Right forelimb (tissue), 1 donor: ENCODE data around the gene KL.

ENCODE experiments used
- DNase-seq: peaks from one replicate; pipeline ENCODE4 v3.0.0-alpha.2; 2018

The KL gene

GRCh38 chr13:33045851-33046592 lies 29.8 kb downstream of the KL start:
- no peak for DNase-seq

GRCh38 chr13:33050161-33050560 lies 33.9 kb downstream of the KL start:
- DNase-seq, result no peak

GRCh38 chr13:33051632-33052031 lies 35.4 kb downstream of the KL start:
- DNase-seq, result no peak

- DNase-seq, result no peak
These were observed 36.5 kb downstream of the KL start for GRCh38 chr13:33052506-33053280.

GRCh38 chr13:33053397-33054066 lies 37.3 kb downstream of the KL start:
- DNase-seq, result no peak

- DNase-seq, result peak; percentile 50
These were observed 41.0 kb downstream of the KL start for GRCh38 chr13:33057019-33057780.

GRCh38 chr13:33058776-33059327 lies 42.6 kb downstream of the KL start:
- no peak for DNase-seq

- DNase-seq, result no peak
These were observed 44.6 kb downstream of the KL start for GRCh38 chr13:33060815-33061214.

GRCh38 chr13:33066329-33066728 lies 50.1 kb downstream of the KL start:
- no peak for DNase-seq

- DNase-seq, result no peak
These were observed 53.1 kb downstream of the KL start for GRCh38 chr13:33069365-33069764.

GRCh38 chr13:33070713-33071112 lies 54.5 kb downstream of the KL start:
- no peak for DNase-seq

- DNase-seq, result no peak
These were observed 56.1 kb downstream of the KL start for GRCh38 chr13:33072282-33072681.

GRCh38 chr13:33072759-33073158 lies 56.5 kb downstream of the KL start:
- DNase-seq, result no peak

- DNase-seq, result no peak
These were observed 57.1 kb downstream of the KL start for GRCh38 chr13:33073338-33073737.

- no peak for DNase-seq
These were observed 60.1 kb downstream of the KL start for GRCh38 chr13:33076001-33076992.

GRCh38 chr13:33078263-33078662 lies 62.0 kb downstream of the KL start:
- DNase-seq, result no peak

- no peak for DNase-seq
These were observed 63.7 kb downstream of the KL start for GRCh38 chr13:33079960-33080359.

- no peak for DNase-seq
These were observed 64.9 kb downstream of the KL start for GRCh38 chr13:33080972-33081590.

- DNase-seq, result no peak
These were observed 65.4 kb downstream of the KL start for GRCh38 chr13:33081666-33082065.

GRCh38 chr13:33083054-33083453 lies 66.8 kb downstream of the KL start:
- no peak for DNase-seq

- DNase-seq, result no peak
These were observed 70.9 kb downstream of the KL start for GRCh38 chr13:33087091-33087490.
